ENCODE data around the gene UBR1. TPM values are rescaled to one million over a fixed set of nuclear protein-coding genes. Genes with fewer than 3 reads are reported as not detected.

Gene UBR1
- total RNA-seq, 1 donor from 2014 or later: 23.9 TPM

GRCh38 chr15:42920519-42921341 is 185.1 kb downstream of the UBR1 start, which contains the start of gene TTBK2:
TTBK2 (minus strand) TSS chr15:42920778; CDS start chr15:42878617, 42,161 bp downstream.
- peak within 1 kb of the TSS; percentile 96 for H3K4me3 Mint-ChIP-seq
- no peaks in the 10 kb centered on the region for H3K36me3 Mint-ChIP-seq (ENCODE audit: low read depth)
- TF ChIP-seq, protein P1, sequence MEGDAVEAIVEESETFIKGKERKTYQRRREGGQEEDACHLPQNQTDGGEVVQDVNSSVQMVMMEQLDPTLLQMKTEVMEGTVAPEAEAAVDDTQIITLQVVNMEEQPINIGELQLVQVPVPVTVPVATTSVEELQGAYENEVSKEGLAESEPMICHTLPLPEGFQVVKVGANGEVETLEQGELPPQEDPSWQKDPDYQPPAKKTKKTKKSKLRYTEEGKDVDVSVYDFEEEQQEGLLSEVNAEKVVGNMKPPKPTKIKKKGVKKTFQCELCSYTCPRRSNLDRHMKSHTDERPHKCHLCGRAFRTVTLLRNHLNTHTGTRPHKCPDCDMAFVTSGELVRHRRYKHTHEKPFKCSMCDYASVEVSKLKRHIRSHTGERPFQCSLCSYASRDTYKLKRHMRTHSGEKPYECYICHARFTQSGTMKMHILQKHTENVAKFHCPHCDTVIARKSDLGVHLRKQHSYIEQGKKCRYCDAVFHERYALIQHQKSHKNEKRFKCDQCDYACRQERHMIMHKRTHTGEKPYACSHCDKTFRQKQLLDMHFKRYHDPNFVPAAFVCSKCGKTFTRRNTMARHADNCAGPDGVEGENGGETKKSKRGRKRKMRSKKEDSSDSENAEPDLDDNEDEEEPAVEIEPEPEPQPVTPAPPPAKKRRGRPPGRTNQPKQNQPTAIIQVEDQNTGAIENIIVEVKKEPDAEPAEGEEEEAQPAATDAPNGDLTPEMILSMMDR (conservative IDR thresholded peaks at IDR 0.05): peak; percentile 28
- H3K9me3 Mint-ChIP-seq: no peaks in the 10 kb centered on the region
- no peaks in the 10 kb centered on the region for H3K27me3 Mint-ChIP-seq (ENCODE audit: low read depth)
- peaks cover 29% of the 10 kb centered on the region for H3K4me1 Mint-ChIP-seq
- H3K27ac Mint-ChIP-seq (ENCODE audit: unreplicated experiment): peak within 1 kb of the TSS; percentile 85
- DNase-seq (ENCODE audit: low read depth, low spot score): peak; percentile 96

DNA sequence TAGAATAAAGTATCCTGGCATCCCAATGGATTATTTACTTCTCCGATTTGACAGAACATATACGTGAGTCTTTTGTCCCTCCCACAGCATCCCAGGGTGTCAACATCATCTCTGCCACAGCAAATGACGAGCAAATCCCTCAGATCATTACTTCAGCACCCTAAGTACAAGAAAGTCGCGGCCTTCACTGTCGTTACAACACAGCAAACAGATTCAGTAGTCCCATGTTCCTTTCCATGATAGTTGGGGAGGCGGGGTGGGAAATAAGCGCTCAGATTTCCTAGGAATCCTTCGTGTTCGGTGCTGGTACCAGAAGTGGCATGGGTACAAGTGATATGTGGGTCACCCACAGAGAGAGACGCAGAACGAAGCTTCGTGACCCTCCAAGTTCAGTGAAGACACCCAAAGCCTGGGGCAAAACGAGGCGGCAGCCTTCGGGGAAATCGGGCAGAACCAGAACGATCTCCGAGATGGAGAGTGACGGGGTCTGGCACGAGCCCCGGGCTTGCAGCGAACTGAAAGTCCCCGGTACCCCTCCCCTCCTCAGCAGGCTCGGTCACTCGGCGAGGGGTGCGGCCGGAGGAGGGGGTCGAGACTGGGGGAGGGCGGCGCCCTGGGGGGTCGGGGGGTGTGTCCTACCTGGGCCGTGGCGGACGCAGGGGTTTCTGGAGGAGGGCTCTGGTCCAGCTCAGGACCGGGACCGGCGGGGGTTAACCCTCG is 185.9 kb downstream of the UBR1 start:
- Mint-ChIP-seq H3K36me3 (ENCODE audit: low read depth) (no peaks in the 10 kb centered on the region), H3K27ac (ENCODE audit: unreplicated experiment) (peak overlapping the region; percentile 85), H3K27me3 (ENCODE audit: low read depth) (no peaks in the 10 kb centered on the region), H3K4me1 (peaks cover 29% of the 10 kb centered on the region), H3K4me3 (peak overlapping the region; percentile 91), H3K9me3 (no peaks in the 10 kb centered on the region)
- DNase-seq (ENCODE audit: low read depth, low spot score): peak; percentile 31
- TF ChIP-seq, protein P1 (conservative IDR thresholded peaks at IDR 0.05): no peak

- Mint-ChIP-seq H3K36me3 (ENCODE audit: low read depth) (no peaks in the 10 kb centered on the region), H3K9me3 (no peaks in the 10 kb centered on the region), H3K4me1 (peaks cover 29% of the 10 kb centered on the region), H3K4me3 (peak overlapping the region; percentile 91), H3K27me3 (ENCODE audit: low read depth) (no peaks in the 10 kb centered on the region), H3K27ac (ENCODE audit: unreplicated experiment) (no peak overlapping the region)
- TF ChIP-seq, protein P1 (conservative IDR thresholded peaks at IDR 0.05): no peak
- DNase-seq (ENCODE audit: low read depth, low spot score): no peak
These were observed 186.5 kb downstream of the UBR1 start for GRCh38 chr15:42919308-42919707.

DNA sequence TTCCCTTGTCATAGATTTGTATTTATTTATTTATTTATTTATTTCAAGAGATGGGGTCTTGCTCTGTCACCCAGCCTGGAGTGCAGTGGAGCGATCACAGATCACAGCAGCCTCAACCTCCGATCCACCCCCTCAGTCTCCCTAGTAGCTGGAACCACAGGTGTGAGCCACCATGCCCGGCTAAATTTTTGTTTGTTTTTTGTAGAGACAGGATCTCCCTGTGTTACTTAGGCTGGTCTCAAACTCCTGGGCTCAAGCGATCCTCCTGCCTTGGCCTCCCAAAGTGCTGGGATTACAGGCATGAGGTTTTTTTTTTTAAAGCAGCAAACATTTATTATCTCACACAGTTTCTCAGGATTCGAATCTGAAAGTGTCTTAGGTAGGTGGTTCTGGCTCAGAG is 187.8 kb downstream of the UBR1 start:
- no peaks in the 10 kb centered on the region for H3K36me3 Mint-ChIP-seq (ENCODE audit: low read depth)
- H3K27me3 Mint-ChIP-seq (ENCODE audit: low read depth): no peaks in the 10 kb centered on the region
- H3K27ac Mint-ChIP-seq (ENCODE audit: unreplicated experiment): no peak overlapping the region
- no peak overlapping the region for H3K4me3 Mint-ChIP-seq
- H3K4me1 Mint-ChIP-seq: peaks cover 29% of the 10 kb centered on the region
- H3K9me3 Mint-ChIP-seq: no peaks in the 10 kb centered on the region
- no peak for DNase-seq (ENCODE audit: low read depth, low spot score)
- TF ChIP-seq, protein P1 (conservative IDR thresholded peaks at IDR 0.05): no peak

DNA sequence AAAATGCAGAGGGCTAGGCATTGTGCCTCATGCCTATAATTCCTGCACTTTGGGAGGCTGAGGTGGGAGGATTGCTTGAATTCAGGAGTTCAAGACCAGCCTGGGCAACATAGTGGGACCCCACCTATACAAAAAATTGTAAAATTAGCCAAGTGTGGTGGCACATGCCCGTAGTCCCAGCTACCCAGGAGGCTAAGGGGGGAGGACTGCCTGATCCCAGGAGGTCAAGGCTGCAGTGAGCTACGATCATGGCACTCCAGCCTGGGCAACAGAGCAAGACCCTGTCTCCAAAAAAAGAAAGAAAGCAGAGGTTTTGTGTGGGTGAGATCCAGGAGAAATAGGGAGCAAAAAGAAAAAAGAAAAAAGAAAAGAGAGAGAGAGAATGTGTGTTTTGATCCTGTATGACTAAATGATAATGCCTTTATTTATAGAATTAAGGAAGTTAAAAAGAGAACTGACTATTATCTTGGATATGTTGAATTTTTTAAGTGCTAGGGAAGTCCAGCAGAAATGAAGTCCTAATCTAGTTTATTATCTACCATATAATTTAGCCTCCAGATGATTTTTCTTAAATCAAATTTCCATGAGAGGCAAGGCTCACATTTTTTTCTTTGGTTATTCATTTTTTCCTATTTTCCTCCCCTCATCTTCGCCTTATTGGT is 190.1 kb downstream of the UBR1 start:
- H3K9me3 Mint-ChIP-seq: no peaks in the 10 kb centered on the region
- no peak for DNase-seq (ENCODE audit: low read depth, low spot score)
- no peak overlapping the region for H3K27ac Mint-ChIP-seq (ENCODE audit: unreplicated experiment)
- H3K27me3 Mint-ChIP-seq (ENCODE audit: low read depth): no peaks in the 10 kb centered on the region
- H3K4me3 Mint-ChIP-seq: peak overlapping the region; percentile 44
- H3K4me1 Mint-ChIP-seq: peaks cover 18% of the 10 kb centered on the region
- TF ChIP-seq, protein P1 (conservative IDR thresholded peaks at IDR 0.05): no peak
- H3K36me3 Mint-ChIP-seq (ENCODE audit: low read depth): no peaks in the 10 kb centered on the region
